Right forelimb (tissue), 1 donor: ENCODE data around the gene C19orf81.
A peak's percentile ranks its signal among the peaks of the same experiment; 100 is the strongest.
"Not testable (repeated sequence)": the region's sequence is repeated elsewhere in the genome, so short reads cannot be mapped to it uniquely, and the experiment has no call there.

Experiments used
- DNase-seq: peaks from one replicate; pipeline ENCODE4 v3.0.0-alpha.2; 2018

Gene C19orf81

GRCh38 chr19:50649433-50650391, at the start of gene C19orf81:
TSS of gene C19orf81 (plus strand) at chr19:50649445. CDS start at chr19:50649445, 0 bp downstream.
- DNase-seq = no peak

GRCh38 chr19:50601407-50602088, 47.7 kb upstream of the C19orf81 start:
- no peak for DNase-seq

- no peak for DNase-seq
Observed at GRCh38 chr19:50602089-50602422, 47.2 kb upstream of the C19orf81 start.

DNA sequence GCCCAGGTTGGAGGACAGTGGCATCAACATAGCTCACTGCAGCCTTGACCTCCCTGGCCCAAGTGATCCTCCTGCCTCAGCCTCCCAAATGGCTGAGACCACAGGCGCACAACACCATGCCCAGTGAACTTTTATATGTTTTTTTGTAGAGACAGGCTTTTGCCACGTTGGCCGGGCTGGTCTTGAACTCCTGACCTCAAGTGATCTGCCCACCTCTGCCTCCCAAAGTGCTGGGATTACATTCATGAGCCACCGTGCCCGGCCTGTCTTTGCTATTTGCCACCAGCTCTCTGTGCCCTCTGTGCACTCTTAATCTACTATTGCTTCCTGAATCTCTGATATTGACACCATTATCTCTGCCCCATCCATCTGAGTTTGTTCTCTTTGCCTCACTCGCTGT, 46.7 kb upstream of the C19orf81 start:
- DNase-seq = no peak

DNA sequence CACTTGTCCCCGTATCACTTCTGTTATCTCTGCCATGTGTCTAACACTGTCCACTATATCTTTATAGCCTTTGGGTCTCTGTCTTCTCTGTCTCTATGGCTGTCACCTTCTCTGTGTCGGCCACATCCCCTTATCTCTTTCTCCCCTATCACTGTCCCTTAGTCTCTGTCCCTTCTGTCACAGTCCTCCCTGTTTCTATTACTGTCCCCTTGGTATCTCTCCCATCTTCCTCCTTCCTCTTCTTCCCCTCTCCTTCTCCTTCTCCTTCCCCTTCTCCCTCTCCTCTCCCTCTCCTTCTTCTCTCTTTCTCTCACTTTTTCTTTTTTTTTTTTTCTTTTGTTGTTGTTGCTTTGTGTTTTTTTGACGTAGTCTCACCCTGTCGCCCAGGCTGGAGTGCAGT, 46.3 kb upstream of the C19orf81 start:
- no peak for DNase-seq

DNA sequence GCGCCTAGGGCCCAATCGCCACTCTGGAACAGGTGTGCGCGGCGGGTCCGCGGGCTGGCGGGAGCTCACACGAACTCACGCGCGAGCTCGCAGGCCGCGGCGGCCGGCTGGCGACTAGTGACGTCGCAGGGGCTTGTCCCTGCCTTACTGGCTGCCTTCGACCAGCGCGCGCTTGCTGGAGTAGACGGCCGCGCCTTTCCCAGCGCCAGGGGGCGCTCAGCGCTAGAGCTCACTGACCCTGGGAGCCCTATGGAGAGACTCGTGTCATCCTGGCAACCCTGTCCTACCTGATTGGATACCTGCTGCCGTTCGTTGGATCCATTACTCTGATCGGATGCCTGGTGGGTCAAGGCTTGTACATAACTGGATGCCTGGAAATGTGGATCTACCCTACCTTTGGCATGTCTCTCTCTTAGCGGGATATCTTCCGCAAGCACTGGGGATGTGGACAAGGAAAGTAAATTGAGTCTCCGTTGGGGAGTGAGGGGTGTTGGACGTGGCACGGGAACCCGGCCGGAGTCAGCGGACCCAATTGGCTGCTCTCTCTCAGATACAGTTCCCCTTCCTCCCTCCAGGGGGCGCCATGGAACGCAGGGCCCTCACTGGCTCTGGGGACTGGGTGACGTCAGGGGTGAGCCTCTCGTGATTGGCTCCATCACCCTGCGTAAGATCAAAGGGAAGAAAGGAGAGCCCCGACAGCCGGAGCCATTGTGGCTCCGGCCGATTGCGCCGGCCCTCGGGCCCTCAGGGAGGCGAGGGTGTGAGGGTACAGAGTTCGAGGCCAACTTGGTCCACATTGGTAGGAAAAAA, 44.8 kb upstream of the C19orf81 start:
- not testable (repeated sequence) for DNase-seq

DNA sequence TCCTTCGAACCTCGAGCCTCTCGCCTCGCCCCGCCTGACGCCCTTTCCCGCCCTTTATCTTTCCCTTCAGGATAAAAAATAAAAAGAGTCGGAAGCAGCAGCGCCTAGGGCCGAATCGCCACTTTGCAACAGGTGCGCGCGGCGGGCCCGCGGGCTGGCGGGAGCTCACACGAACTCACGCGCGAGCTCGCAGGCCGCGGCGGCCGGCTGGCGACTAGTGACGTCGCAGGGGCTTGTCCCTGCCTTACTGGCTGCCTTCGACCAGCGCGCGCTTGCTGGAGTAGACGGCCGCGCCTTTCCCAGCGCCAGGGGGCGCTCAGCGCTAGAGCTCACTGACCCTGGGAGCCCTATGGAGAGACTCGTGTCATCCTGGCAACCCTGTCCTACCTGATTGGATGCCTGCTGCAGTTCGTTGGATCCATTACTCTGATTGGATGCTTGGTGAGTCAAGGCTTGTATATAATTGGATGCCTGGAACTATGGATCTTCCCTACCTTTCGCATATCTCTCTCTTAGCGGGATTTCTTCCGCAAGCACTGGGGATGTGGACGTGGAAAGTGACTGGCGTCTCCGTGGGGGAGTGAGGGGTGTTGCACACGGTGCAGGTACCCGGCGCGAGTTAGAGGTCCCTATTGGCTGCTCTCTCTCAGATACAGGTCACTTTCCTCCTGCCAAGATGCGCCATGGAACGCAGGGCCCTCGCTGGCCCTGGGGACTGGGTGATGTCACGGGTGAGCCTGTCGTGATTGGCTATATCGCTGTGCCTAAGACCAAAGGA, 43.0 kb upstream of the C19orf81 start:
- not testable (repeated sequence) for DNase-seq

GRCh38 chr19:50607388-50607787, 41.9 kb upstream of the C19orf81 start:
- DNase-seq = no peak

GRCh38 chr19:50607874-50608785, 41.1 kb upstream of the C19orf81 start:
- DNase-seq = peak; percentile 82

DNA sequence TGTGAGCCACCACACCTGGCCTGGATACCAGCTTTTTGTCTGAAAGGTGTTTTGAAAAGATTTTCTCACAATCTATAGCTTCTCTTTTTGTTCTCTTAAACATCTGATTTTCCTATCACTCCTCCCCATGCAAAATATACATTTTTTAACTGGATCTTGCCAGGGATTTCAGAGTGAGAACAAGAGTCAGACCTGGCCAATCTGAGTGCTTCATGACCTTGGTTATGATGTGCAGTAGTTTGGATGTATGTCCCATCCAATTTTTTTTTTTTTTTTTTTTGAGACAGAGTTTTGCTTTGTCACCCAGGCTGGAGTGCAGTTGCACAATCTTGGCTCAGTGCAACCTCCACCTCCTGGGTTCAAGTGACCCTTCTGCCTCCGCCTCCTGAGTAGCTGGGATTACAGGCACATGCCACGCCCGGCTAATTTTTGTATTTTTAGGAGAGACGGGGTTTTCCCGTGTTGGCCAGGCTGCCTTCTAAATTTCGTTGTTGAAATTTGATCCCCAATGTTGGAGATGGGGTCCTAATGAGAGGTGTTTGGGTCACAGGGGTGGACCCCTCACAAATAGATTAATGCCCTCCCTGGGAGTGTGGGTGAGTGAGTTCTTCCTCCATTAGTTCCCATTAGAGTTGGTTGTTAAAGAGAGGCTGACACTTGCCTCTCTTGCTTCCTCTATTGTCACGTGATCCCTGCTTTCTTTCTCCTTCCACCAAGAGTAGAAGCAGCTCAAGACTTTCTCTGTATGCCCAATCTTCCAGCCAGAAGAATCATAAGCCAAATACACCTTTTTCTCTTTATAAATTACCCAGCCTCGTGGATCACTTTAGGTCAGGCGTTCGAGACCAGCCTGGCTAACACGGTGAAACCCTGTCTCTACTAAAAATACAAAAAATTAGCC, 36.5 kb upstream of the C19orf81 start:
- DNase-seq = not testable (repeated sequence)

DNA sequence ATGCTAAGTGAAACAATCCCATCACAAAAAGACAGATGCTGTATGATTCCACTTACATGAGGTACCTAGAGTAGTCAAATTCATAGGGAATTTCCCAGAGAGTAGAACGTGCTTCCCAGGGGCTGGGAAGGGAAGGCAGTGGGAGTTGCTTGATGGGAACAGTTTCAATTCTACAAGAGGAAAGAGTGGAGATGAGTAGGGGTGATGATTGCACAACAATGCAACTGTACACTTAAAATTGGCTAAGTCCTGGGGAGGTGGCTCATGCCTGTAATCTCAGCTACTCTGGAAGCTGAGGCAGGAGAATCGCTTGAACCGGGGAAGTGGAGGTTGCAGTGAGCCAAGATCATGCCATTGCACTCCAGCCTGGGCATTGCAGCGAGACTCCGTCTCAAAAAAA, 30.9 kb upstream of the C19orf81 start:
- not testable (repeated sequence) for DNase-seq

DNA sequence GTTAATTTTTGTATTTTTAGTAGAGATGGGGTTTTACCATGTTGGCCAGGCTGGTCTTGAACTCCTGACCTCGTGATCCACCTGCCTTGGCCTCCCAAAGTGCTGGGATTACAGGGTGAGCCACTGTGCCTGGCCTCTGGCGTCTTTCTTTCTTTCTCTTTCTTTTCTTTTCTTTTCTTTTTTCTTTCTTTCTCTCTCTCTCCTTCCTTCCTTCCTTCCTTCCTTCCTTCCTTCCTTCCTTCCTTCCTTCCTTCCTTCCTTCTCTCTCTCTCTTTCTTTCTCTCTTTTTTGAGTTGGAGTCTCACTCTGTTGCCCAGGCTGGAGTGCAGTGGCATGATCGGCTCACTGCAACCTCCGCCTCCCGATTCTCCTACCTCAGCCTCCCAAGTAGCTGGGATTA, 30.1 kb upstream of the C19orf81 start:
- not testable (repeated sequence) for DNase-seq

DNA sequence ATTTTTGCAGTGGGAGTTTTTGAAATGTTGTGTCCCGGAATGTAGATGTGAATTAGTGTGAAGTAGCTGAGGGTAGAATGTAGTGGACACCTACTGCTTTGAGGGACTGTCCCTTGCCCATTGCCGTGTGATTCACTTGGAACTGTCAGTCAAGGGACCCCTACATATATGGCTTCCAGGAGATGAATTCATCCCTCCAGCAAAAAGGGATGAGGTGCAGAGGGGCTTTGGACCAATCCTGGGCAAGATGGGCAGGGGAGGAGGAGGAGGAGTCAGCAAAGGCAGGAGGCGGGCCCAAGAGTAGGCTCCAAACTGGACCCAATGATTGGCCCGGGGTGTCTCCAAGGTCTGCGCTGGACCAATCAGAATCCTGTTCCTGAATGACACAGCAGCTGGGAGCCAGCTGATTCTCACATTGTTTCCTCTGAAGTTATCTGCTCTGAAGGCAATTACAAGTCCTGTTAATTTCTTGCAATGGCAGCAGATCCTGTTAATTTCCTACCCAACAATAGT, 28.8 kb upstream of the C19orf81 start:
- not testable (repeated sequence) for DNase-seq

DNA sequence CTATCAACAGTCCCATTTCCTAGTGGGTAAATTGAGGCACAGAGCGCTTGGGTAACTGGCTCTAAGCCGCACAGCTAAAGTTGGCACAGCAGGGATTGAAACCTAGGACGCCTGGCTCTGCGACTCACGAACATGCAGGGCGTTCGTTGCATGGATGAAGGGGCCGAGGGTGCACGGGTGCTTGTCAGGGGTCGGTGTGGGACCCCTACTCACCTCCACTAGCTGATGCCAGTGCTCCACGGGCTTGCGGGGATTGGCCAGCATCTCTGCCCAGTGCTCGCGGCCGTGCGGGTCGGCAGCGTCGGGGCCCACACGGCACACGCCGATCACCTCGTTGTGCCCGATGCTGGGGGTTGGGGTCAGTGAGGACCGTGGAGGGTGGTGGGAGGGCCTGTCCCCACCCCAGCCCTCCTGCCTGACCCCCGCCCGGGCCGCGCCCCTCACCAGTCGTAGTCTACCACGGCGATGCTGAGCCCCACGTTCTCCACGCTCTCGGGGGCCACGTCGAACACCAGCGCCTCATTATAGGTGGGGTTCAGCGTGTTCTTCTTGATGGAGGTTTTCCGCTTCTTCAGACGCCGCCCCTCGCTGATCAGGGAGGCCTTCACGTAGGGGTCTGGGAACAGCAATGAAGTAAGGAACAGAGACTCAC, 24.2 kb upstream of the C19orf81 start:
- no peak for DNase-seq

- DNase-seq = peak; percentile 13
Observed at GRCh38 chr19:50626011-50626410, 23.2 kb upstream of the C19orf81 start.

- no peak for DNase-seq
Observed at GRCh38 chr19:50626795-50627194, 22.4 kb upstream of the C19orf81 start.

DNA sequence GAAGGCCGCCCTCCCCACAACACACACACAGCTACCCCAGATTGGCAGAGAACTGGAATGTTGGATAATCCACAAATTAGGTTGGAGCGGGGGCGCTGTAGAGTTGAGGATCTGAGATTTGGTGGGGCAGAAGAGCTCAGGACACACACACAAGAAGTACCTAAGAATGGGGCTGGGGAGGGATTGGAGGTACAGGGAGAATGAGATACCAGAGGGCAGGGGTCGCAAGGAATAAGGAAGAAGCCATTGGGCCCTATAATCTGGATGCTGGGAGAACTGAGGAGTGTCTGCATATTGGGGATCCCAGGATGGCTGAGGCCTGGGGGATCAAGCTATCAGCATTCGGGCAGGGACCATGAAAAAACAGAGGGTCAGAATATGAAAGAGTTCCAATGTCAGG, 21.1 kb upstream of the C19orf81 start:
- no peak for DNase-seq

GRCh38 chr19:50628551-50628950, 20.7 kb upstream of the C19orf81 start:
- DNase-seq = no peak

GRCh38 chr19:50629194-50629593, 20.1 kb upstream of the C19orf81 start:
- no peak for DNase-seq
